ENCODE results near the gene SLC38A9.

DNA sequence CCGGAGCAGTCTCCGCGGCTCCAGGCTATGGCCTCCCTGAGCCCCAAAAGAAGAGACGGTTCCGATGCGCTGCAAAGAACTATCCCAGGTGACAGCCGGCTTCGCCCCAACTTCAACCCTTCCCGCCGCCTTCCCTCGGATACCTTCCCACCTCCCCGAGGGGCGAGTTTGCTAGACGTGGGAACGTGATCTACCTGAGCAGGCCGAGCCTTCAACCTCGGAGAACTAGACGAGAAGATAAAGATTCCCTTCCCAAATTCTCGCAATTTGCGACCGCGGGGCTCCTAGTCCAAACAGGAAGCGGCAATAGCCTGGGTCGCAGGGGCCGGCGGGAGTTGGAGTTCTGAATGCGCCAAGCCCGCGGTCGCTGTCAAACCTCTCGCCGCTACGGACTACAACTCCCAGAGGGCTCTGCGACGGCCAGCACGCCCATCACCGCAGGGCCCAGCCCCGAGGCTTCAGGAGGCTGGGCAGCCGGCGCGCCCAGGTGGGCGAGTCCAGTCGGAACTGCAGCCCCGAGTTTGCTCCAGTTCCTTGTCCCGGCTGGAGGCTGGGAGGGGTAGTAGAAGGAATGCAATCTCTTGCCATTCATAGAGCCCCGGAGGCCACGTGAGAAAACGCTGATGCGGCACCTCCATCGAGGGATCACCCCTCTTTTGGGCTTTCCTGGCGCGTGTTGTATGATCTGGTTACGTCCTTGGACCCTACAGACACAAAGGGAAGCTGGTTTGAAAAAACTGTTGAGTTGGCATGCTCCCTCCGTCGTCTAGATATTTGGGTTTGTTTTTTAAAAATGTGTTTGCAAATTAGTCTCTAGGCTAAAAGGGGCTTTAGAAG, at the start of gene SLC38A9:
- peak; percentile 83 for TF ChIP-seq GABPA (IDR thresholded peaks at IDR 0.05; ENCODE audit: low read depth)
- peak; percentile 67; the same call in 1 of the 2 replicates for TF ChIP-seq MXI1 (IDR thresholded peaks at IDR 0.05; ENCODE audit: low read depth, low read length)
- TF ChIP-seq, protein P1, sequence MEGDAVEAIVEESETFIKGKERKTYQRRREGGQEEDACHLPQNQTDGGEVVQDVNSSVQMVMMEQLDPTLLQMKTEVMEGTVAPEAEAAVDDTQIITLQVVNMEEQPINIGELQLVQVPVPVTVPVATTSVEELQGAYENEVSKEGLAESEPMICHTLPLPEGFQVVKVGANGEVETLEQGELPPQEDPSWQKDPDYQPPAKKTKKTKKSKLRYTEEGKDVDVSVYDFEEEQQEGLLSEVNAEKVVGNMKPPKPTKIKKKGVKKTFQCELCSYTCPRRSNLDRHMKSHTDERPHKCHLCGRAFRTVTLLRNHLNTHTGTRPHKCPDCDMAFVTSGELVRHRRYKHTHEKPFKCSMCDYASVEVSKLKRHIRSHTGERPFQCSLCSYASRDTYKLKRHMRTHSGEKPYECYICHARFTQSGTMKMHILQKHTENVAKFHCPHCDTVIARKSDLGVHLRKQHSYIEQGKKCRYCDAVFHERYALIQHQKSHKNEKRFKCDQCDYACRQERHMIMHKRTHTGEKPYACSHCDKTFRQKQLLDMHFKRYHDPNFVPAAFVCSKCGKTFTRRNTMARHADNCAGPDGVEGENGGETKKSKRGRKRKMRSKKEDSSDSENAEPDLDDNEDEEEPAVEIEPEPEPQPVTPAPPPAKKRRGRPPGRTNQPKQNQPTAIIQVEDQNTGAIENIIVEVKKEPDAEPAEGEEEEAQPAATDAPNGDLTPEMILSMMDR (IDR thresholded peaks at IDR 0.05) = no peak
- no peak for TF ChIP-seq RAD21 (IDR thresholded peaks at IDR 0.05; ENCODE audit: low read length)
- no peak for TF ChIP-seq REST (IDR thresholded peaks at IDR 0.05; ENCODE audit: low read depth, low read length)
- peak; percentile 90 for TF ChIP-seq POLR2AphosphoS5 (IDR thresholded peaks at IDR 0.05; ENCODE audit: low read depth, low read length)
- no peak for TF ChIP-seq RCOR1 (IDR thresholded peaks at IDR 0.05; ENCODE audit: low read length)
